ENCODE data around the gene PPARG.

DNA sequence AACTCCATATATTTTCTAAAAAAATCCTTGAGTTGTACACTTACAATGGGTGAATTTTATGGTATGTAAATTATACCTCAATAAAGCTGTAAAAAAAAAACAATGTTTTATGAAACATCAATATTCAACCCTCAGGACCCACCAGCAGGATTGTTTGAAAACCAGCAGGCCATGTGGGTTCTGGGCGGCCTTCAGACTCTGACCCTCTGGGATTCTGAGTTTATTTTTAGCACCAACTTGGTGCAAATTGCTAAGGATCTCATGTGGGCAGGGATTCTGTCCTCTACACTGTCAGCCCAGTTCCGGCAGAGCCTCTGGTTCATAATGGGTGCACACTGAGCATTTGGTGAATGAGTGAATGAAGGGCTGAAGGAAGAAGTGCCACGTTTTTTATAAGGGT is 171.3 kb downstream of the PPARG start:
- TF ChIP-seq POLR2AphosphoS5 (IDR thresholded peaks at IDR 0.05): no peak
- TF ChIP-seq, protein P1, sequence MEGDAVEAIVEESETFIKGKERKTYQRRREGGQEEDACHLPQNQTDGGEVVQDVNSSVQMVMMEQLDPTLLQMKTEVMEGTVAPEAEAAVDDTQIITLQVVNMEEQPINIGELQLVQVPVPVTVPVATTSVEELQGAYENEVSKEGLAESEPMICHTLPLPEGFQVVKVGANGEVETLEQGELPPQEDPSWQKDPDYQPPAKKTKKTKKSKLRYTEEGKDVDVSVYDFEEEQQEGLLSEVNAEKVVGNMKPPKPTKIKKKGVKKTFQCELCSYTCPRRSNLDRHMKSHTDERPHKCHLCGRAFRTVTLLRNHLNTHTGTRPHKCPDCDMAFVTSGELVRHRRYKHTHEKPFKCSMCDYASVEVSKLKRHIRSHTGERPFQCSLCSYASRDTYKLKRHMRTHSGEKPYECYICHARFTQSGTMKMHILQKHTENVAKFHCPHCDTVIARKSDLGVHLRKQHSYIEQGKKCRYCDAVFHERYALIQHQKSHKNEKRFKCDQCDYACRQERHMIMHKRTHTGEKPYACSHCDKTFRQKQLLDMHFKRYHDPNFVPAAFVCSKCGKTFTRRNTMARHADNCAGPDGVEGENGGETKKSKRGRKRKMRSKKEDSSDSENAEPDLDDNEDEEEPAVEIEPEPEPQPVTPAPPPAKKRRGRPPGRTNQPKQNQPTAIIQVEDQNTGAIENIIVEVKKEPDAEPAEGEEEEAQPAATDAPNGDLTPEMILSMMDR (IDR thresholded peaks at IDR 0.05): no peak
- no peak for TF ChIP-seq POLR2A (IDR thresholded peaks at IDR 0.05)
- no peak for TF ChIP-seq EP300 (IDR thresholded peaks at IDR 0.05)

All from sigmoid colon (tissue), 4 donors.